Measurements from ENCODE around the gene CYP4A22. TPM values are rescaled to one million over a fixed set of nuclear protein-coding genes. Genes with fewer than 3 reads are reported as not detected.
"Not testable (repeated sequence)": the region's sequence is repeated elsewhere in the genome, so short reads cannot be mapped to it uniquely, and the experiment has no call there.

CYP4A22 gene, protein sequence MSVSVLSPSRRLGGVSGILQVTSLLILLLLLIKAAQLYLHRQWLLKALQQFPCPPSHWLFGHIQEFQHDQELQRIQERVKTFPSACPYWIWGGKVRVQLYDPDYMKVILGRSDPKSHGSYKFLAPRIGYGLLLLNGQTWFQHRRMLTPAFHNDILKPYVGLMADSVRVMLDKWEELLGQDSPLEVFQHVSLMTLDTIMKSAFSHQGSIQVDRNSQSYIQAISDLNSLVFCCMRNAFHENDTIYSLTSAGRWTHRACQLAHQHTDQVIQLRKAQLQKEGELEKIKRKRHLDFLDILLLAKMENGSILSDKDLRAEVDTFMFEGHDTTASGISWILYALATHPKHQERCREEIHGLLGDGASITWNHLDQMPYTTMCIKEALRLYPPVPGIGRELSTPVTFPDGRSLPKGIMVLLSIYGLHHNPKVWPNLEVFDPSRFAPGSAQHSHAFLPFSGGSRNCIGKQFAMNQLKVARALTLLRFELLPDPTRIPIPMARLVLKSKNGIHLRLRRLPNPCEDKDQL
- not detected for total RNA-seq
- long read RNA-seq: 0 reads

DNA sequence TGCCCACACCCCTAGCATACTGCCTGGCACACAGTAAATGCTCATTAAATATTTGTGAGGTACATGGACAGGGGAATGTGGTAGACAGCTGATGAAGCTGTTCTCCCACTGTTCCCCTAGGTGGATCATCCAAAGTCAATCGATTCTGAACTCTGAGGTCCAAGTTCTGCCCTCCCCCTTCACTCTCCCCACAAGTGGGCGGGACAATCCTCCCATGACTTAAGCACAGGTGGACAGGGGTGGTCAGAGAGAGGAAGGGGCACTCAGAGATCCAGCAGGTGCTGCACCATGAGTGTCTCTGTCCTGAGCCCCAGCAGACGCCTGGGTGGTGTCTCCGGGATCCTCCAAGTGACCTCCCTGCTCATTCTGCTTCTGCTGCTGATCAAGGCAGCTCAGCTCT lies at the start of gene CYP4A22:
Gene CYP4A22 (plus strand): TSS at position 244 of the 400 bp plus-strand sequence. CDS start 45 bp downstream, at position 289.
- intact Hi-C loops (cut with DNase I): no loop called here
- ATAC-seq: no peak

DNA sequence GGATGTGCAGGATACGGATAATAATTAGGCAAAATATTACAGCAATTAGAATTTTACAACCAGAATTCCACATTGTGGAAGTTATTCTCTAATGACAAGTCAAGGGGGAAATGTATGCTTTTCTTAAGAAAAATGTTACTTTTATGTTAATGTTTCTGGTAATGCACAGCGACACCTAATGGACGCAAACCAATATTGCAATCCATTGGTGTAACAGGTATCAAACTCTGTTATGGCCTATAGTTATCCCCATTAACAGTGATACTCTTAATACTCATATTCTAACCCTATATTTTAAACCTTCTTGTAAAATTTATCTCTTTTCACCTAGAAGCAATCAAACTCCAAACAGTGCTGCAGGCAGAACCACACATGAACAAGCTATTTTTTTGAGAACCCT lies 47.9 kb upstream of the CYP4A22 start:
- ATAC-seq; DNase-seq (ENCODE audit: missing footprints); intact Hi-C loops (cut with DNase I): not testable (repeated sequence)

More for the DNA sequence above, at the start of gene CYP4A22:
- no peak for DNase-seq (ENCODE audit: missing footprints)

DNA sequence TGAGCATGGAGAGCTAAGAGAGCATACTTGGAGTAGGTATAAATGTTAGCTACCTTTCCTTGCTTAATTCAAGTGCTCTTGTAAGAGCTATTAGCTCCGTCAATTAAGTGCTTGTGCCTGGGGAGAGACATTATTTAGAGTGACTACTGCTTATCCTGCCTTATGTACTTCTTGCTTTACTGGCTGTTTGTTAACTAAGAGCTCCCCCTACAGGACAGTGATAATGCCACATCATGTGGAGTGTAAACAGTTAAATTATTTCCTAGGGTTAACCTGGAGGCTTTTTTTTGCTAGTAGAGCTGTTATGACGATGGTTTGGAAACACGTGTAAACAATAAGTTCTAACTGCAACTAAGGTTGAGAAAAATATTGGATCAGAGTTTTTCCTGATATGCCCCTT lies 45.8 kb upstream of the CYP4A22 start:
- ATAC-seq; DNase-seq (ENCODE audit: missing footprints); intact Hi-C loops (cut with DNase I): not testable (repeated sequence)

DNA sequence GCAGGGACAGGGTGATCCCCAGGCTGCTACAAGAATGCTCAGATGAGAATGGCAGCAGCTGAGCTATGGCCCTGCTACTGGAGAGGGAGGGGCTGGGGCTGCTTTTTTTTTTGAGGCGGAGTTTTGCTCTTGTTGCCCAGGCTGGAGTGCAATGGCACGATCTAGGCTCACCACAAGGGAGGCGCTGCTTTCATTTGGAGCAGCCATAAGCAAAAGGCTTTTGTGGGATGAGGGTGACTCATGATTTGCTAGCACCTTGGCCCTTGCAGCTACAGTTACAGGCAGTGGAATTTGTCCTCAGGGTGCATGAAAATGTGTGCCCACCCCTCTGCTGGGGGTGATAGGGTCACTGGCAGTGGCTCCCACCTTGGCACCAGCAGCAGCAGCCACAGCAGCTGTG lies 32.4 kb upstream of the CYP4A22 start:
- ATAC-seq (no peak), DNase-seq (ENCODE audit: missing footprints) (no peak)
- intact Hi-C loops (cut with DNase I): no loop called here

DNA sequence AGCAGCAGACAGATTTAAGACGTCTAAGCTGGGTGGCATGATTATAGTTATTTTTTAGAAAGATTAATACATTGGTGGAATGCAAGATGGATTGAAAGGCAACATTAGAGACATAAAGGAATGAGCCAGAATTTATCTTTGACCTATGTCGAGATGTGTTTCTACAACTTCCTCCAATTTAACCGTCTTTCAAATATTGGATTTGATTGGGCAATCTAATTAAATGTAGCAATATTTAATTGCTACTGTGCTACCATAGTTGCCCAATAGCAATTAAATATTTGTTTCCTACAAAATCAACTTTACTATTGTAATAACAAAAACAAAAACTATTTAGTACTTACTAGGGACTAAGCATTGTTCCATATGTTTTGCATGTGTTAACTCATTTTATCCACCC lies 30.4 kb upstream of the CYP4A22 start:
- intact Hi-C loops (cut with DNase I): no loop called here
- DNase-seq (ENCODE audit: missing footprints): no peak
- ATAC-seq: no peak

DNA sequence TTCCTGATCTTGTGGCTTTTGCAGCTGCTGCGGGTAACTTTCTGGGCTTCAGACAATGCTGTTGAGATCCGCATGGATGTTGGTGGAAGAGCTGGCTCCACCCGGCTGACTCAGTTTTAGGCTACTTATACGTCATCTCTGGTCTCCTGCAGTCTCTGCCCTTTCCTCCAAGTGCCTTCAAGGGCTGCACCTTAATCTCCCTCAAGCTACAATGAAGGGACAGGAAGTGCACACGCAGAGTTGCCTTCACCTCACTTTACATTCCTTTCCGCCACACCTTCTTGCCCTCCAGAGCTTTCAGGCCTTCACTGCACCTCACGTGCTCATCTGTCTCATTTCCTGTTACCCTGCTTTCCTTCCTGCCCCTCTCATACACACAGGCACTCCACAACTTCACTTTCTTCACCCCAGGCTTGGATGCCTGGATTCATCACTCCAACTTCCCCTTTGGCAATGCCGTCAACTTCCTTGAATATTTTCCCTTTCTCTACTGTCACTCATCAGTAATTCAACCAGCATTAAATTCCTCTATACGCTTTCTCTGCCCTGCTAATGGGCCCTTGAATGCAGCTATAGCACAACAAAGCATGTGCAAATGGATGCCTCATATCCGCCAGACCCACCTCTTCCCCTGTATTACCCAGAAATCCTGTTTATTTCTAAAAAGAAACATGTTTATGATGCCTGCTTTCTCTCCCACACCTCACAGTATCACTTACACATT lies 29.2 kb upstream of the CYP4A22 start:
- DNase-seq (ENCODE audit: missing footprints); ATAC-seq; intact Hi-C loops (cut with DNase I): not testable (repeated sequence)

DNA sequence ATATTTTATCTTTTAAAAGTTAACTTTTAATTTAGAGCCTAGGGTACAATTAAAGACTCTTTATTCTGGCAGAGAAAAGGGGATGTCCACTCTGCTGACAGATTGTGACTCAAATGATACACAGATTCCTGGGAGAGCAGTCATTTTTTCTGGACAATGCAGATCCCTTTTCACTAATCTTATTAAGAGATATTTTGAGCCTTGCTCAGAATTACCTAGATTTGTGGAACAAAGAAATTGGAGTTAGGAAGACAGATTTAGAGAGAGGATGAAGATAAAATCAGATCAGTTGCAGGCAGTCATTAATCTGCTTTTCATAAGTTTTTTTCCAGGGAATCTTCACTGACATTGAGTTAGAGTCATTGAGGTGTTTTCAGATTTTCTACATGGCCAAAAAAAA lies 27.8 kb upstream of the CYP4A22 start:
- DNase-seq (ENCODE audit: missing footprints); ATAC-seq; intact Hi-C loops (cut with DNase I): not testable (repeated sequence)

- no peak for ATAC-seq
- no peak for DNase-seq (ENCODE audit: missing footprints)
- intact Hi-C loops (cut with DNase I): no loop called here
Measured at GRCh38 chr1:47113178-47113577, 24.1 kb upstream of the CYP4A22 start.

GRCh38 chr1:47121039-47121438 lies 16.2 kb upstream of the CYP4A22 start:
- DNase-seq (ENCODE audit: missing footprints); intact Hi-C loops (cut with DNase I); ATAC-seq: not testable (repeated sequence)

DNA sequence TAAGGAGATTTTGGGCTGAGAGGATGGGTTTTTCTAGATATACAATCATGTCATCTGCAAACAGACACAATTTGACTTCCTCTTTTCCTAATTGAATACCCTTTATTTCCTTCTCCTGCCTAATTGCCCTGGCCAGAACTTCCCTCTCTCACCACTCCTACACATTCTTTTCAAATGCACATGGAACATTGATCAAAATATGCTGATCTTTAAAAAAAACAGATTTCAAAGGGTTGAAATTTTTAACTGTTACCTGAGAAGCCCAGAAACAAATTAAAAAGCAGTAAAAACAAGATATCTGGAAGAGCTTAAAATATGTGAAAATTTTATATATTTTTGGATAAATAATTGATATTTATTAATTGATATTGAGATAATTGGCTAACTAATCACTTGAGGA lies 12.4 kb upstream of the CYP4A22 start:
- ATAC-seq; DNase-seq (ENCODE audit: missing footprints); intact Hi-C loops (cut with DNase I): not testable (repeated sequence)

DNA sequence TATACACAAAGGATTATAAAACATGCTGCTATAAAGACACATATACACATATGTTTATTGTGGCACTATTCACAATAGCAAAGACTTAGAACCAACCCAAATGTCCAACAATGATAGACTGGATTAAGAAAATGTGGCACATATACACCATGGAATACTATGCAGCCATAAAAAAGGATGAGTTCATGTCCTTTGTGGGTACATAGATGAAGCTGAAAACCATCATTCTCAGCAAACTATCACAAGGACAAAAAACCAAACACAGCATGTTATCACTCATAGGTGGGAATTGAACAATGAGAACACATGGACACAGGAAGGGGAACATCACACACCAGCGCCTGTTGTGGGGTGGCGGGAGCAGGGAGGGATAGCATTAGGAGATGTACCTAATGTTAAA lies 10.2 kb upstream of the CYP4A22 start:
- intact Hi-C loops (cut with DNase I); DNase-seq (ENCODE audit: missing footprints); ATAC-seq: not testable (repeated sequence)

DNA sequence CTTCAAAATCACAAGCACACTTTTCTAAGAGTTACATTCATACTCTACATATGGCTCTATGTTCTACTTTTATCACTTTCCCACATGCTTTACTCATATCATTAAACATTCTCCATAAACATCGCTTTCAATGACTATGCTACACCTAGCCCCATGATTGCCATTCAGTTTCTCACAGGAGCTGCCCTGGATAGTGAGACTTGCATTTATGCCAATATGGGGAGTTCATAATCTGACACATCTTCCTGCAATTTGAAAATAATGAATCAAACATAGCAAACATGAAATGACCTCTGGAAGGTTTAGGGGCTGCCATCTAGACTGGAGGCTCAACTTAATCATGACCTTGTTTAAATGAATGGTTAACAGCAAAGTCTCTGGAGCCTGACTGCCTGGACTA lies 9.0 kb upstream of the CYP4A22 start:
- ATAC-seq (no peak), DNase-seq (ENCODE audit: missing footprints) (no peak)
- intact Hi-C loops (cut with DNase I): no loop called here

- intact Hi-C loops (cut with DNase I); ATAC-seq; DNase-seq (ENCODE audit: missing footprints): not testable (repeated sequence)
Measured at GRCh38 chr1:47128854-47129253, 8.4 kb upstream of the CYP4A22 start.

DNA sequence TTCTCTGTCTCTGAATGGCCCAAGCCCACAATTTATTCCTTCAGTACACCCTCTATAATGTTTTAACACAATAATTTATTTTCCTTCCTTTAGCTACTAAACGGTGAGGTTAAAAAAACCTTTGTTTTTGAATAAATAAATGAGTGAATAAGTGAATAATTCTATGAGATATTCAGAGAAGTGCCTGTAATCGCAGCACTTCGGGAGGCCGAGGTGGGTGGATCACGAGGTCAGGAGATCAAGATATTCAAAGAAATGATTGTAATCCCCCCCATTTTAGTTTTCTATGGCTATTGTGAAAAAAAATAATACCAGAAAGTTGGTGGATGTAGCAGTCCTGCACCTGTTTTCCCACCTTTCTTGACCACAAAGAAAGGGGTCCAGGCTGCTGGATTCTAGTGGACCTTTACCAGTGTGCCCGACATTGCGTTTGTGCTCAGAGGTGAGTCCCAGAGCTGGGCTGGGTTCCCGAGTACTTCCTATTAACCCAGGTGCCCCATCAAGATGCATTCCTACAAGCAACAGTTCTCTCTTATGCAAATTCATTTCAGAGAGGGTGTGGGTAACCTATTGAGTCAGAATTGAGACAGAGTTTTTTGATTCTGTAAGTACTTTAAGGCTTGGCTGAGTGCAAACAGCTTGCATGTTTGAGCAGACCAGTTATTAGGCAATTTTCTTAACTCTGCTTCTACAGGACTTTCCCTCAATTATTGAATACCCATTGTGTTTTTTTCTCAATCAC lies 7.6 kb upstream of the CYP4A22 start:
- intact Hi-C loops (cut with DNase I); ATAC-seq; DNase-seq (ENCODE audit: missing footprints): not testable (repeated sequence)

DNA sequence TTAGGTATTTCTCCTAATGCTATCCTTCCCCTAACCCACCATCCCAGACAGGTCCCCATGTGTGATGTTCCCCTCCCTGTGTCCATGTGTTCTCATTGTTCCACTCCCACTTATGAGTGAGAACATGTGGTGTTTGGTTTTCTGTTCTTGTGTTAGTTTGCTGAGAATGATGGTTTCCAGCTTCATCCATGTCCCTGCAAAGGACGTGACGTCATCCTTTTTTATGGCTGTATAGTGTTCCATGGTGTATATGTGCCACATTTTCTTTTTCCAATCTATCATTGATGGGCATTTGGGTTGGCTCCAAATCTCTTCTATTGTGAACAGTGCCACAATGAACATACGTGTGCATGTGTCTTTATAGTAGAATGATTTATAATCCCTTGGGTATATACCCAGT lies 4.6 kb upstream of the CYP4A22 start:
- intact Hi-C loops (cut with DNase I); DNase-seq (ENCODE audit: missing footprints); ATAC-seq: not testable (repeated sequence)

GRCh38 chr1:47137925-47138615 lies 829 bp downstream of the CYP4A22 start:
- intact Hi-C loops (cut with DNase I): no loop called here
- ATAC-seq: no peak

GRCh38 chr1:47140358-47140757 lies 3.1 kb downstream of the CYP4A22 start:
- ATAC-seq; DNase-seq (ENCODE audit: missing footprints); intact Hi-C loops (cut with DNase I): not testable (repeated sequence)

More at GRCh38 chr1:47137925-47138615, 829 bp downstream of the CYP4A22 start:
- no peak for DNase-seq (ENCODE audit: missing footprints)

- DNase-seq (ENCODE audit: missing footprints); intact Hi-C loops (cut with DNase I); ATAC-seq: not testable (repeated sequence)
Measured at GRCh38 chr1:47143654-47144053, 6.4 kb downstream of the CYP4A22 start.
